Fibroblast of villous mesenchyme (primary cell): ENCODE results near the gene CCDC188. TPM values are rescaled to one million over a fixed set of nuclear protein-coding genes. Genes with fewer than 3 reads are reported as not detected.
"Not testable (repeated sequence)": the region's sequence is repeated elsewhere in the genome, so short reads cannot be mapped to it uniquely, and the experiment has no call there.

Experiments
- DNase-seq: peaks from one replicate; pipeline ENCODE4 v3.0.0-alpha.2; 2010; ENCODE audit warnings: low read depth
- H3K4me3 ChIP-seq: 2 replicates; pipeline ENCODE4 v1.5.1; 2011; ENCODE audit warnings: low read depth, mild to moderate bottlenecking, low read length
- CTCF ChIP-seq: IDR thresholded peaks from 2 replicates; pipeline ENCODE4 v1.5.1; 2012; ENCODE audit warnings: low read depth, mild to moderate bottlenecking, low read length; ENCODE audit not compliant: insufficient read depth
- total RNA-seq: library from RNA; depleted of rRNA; stranded (reverse); fragments of >200 nt; gene quantifications from 2 replicates; pipeline ENCODE4 v1.2.3, GENCODE V29; 2012

The CCDC188 gene
- total RNA-seq, 1 donor = 0.43 TPM

- no peak for DNase-seq
- H3K4me3 ChIP-seq = no peak overlapping the region
- no peak for TF ChIP-seq CTCF
These were observed 18.5 kb upstream of the CCDC188 start for GRCh38 chr22:20169253-20169822.

DNA sequence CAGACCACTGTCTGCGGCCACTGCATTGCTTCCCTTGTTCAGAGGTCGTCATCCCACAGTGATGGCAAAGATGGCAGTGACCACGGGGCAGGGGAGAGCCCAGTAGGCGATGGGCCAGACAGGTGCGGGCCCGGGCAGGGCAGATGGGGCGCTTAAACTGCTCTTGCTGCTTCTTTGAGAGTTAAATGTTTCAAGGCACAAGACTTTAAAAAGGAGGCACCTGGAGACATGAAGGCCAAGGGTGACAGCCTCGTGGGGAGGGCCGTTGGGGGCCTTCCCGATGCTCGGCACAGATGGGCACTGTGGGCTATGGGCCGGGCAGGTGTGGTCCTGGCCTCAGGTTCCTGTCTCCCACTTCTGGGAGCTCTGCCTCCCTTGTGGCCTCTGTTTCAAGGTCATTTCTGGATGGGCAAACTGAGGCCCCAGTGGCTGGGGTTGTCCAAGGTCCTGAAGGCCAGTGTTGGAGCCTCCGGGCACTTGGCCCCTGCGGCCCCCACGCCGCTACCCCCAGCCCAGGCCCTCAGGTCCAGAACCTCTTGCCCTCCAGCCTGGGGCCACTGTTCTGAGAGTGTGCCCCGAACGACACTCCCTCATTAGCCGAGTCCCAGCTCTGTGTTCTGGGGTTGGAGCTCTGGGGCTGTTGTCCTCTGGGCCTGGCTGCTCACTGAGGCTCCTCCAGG, 16.9 kb upstream of the CCDC188 start:
- TF ChIP-seq CTCF = no peak
- no peak for DNase-seq

GRCh38 chr22:20166703-20167102, 15.8 kb upstream of the CCDC188 start:
- no peak for TF ChIP-seq CTCF
- DNase-seq = no peak
- no peak overlapping the region for H3K4me3 ChIP-seq

More for the DNA sequence above, 16.9 kb upstream of the CCDC188 start:
- no peak overlapping the region for H3K4me3 ChIP-seq

GRCh38 chr22:20165913-20166312, 15.1 kb upstream of the CCDC188 start:
- no peak overlapping the region for H3K4me3 ChIP-seq
- TF ChIP-seq CTCF = no peak
- no peak for DNase-seq

DNA sequence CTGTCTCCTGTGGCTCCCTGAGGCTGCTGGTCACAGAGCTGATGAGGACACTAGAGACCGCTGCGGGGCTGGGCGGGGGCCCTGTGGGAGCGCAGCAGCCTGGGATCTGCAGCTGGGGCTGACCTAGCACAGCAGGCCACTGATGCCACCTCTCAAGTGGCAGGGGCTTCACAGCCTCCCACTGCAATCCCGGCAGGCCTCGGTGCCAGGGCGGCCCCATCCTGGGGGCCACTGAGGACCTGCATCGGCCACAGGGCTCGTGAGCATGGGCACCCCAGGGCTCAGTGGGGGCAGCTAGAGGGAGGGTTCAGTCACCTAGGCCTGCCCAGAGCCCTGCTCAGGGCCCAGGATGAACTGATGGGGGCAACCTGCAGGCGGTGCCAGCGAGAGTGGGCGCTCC, 14.6 kb upstream of the CCDC188 start:
- no peak for TF ChIP-seq CTCF
- no peak for DNase-seq
- no peak overlapping the region for H3K4me3 ChIP-seq

DNA sequence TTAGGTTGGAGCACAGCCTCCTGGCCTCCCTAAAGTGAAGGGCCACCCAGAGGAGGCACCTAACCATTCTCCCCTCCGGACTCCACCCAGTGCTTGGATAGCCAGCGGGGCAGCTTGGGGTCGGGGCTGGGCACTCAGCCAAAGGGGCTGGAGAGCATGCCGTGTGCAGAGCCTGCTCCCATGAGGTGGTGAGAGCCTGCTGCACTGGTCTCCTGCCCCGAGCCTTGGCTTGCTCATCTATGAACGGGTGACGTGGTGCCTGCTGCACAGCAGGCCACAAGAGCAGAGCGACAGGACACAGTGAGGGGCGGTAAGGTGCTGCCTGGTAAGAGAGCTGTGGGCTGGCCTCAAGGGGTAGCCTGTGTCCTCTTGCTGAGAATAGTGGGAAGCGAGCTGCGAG, 14.0 kb upstream of the CCDC188 start:
- no peak for TF ChIP-seq CTCF
- no peak overlapping the region for H3K4me3 ChIP-seq
- no peak for DNase-seq

GRCh38 chr22:20160041-20160440, 9.2 kb upstream of the CCDC188 start:
- DNase-seq = no peak
- no peak overlapping the region for H3K4me3 ChIP-seq
- TF ChIP-seq CTCF = no peak

- DNase-seq, H3K4me3 ChIP-seq: not testable (repeated sequence)
These were observed 8.7 kb upstream of the CCDC188 start for GRCh38 chr22:20159531-20159930.
